Measurements from ENCODE around the gene GJD2.

GJD2 gene

GRCh38 chr15:34721802-34722438 lies 32.9 kb downstream of the GJD2 start:
- DNase-seq = no peak

DNA sequence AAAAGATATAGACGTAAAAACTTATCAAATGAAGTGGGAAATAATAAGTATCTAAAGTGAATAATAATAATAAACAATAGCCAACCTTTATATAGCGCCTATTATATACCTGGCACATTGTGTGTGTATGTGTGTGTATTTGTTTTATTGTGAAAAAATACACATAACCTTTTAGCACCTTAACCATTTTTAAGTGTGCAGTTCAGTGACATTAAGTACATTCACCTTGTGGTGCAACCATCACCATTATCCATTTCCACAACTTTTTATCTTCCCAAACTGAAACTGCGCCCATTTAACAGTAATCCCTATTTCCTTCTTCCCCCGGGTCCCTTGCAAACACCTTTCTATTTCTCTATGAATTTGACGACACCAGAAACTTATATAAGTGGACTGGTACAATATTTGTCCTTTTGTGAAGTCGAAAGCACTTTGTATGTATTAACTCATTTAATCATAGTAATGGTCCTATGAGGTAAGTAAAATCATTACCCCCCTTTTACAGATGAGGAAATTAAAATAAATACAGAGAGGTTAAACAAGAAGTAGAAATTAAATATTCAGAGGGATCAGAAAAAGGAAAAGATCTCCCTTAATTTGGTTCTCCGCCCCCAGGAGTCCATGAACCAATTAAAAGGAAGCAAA lies 33.5 kb downstream of the GJD2 start:
- no peak for DNase-seq

DNA sequence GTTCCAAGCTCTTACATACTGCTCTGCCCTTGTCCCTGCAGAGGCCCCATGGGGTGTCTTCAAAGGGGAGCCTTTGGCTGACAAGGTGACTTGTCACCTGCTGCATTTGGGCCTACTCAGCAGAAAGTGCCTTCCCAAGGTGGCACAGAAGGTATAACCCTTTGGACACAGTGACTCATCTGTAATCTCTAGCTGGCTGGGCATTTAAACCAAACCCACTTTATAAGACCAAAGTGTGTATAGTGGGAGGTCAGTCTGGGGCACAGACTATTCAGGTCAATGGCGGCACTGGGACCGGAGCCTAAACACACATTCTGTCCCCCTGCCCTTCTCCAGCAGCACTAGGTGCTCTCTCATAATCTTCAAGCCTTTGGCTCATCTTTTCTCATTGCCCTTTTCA lies 35.1 kb downstream of the GJD2 start:
- no peak for DNase-seq

DNA sequence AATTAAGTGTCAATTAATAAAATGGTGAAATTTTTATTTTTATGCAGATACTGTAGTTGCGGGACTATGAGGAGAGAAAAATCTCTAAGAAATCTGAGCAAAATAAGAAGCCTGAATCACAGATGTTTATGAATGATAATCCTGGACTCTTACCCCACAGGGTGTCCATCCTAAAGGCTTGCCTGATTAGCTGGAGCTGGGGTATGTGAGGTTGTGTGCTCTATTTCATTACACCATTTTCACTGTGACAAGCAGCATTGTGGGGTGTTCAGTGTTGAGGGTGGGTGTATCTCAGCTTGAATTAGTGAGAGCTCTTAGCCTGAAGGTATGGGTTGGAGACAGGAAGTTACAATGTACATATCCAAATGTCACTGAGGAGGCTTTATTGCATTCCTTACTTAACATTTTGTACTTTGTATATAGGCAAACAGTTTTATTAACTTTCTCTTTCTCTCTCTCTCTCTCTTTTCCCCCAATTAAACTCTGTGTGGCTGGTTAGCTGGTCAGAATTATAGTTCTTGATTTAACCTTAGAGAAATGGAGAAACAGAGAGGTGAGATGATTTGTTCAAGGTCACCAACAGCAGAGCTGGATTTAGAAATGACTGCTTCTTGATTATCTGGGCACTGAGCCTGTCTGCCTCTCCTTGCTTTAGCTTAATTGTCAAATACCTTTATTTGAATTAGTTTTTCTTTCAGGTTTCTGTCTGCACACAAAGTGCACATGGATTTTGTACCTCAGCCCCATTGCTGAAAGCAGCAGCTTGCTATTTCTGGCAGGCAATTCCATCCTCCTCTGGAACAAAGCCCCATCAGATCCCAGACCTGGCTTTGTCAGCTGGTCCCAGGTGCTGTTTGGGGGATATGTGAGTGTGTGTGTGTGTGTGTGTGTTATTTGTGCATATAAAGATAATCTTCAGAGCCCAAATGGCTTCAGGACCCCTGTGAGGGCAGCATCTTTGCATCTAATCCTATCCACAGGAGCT lies 35.8 kb downstream of the GJD2 start:
- no peak for DNase-seq

GRCh38 chr15:34717729-34718128 lies 37.1 kb downstream of the GJD2 start:
- no peak for DNase-seq

DNA sequence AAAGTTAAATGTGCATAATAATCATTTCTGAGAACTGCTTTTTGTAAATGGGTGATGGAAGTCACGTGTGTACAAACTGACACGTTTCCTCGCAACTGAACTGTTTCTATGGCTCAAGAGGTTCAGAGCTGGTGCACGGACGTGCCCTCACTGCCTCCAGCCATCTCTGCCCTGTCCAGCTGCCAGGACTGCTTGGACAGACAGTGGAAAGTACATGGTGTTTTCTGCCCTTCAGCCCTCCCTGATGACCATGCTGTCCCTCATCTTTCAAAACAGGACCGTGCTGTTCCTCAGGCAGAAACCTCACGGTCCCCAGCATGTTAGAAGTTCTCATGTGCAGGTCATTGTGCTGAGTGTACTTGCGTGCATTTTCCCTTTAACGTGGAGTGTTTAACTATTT lies 38.7 kb downstream of the GJD2 start:
- no peak for DNase-seq

DNA sequence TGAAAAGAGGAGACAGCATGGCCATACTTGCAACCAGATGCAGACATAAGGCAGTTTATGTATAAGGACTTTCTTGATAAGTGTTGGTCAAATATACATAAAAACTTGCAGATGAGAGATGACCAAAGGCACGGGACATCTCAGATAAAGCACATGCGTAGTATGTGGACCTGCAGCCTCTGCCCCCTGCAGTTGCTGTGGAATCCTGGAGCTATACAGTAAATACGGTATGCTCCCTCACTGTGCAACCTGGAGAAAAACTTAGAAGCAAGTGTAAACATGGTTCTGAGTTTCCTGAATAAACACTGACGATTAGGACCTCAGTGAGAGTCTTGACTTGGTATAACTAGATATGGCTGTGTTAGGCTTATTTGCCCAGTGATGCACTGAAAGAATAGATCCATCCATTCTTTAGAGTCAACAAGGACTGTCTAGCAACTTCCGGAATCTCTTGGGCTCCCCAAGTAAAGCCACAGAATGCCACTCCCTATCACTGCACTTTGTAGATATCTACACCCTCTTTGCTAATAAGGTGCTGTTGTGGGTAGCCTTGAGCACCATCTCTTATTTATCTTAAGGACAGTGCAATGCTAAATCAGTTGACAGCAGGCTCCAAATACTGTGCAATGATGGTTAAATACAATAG lies 40.2 kb downstream of the GJD2 start:
- DNase-seq = no peak

DNA sequence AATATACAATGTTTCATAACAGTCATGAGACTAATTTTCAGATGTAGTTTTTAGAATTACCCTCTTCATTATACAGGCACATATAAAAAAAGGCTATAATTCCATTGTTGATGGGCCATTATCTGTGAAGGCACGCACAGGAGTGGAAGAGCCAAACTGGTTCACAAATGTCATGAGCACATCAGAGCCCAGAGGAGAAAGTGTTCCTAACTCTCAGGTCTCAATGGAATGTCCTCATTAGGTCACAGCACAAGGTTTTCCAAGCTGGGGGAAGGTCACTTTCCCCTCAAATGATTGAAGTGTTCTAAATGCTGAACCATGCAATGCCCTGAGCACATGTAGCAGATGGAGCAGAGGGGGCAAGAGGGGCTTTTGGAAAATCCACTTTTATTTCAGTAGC lies 41.2 kb downstream of the GJD2 start:
- DNase-seq = no peak

DNA sequence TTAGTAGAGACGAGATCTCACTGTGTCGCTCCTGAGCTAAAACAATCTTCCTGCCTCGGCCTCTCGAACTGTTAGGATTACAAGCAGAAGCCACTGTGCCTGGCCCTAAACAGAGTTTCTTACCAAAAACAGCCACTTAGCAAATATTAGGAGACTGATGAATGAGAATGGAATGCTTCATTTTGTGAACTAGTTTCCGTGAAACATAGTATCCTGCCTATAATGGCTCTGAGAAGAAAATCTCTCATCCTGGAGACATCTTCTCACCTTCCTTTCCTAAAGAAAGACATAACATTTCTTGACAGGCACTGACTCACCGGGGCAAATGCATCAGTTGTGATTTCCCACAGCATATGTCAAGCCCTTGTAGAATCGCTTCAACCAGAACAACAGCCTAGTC lies 44.9 kb downstream of the GJD2 start:
- no peak for DNase-seq

GRCh38 chr15:34708422-34708821 lies 46.4 kb downstream of the GJD2 start:
- no peak for DNase-seq

- no peak for DNase-seq
Observed at GRCh38 chr15:34701536-34701935, 53.3 kb downstream of the GJD2 start.

Measured in stimulated activated CD4-positive, alpha-beta T cell treated with anti-CD3 and anti-CD28 coated beads, Interleukin-2, amount 100 ng/mL, for 48 hours (primary cell).